T-helper 2 cell (primary cell): ENCODE data around the gene LY6G5B.
A peak's percentile ranks its signal among the peaks of the same experiment; 100 is the strongest.

Source experiments
- DNase-seq, 5 experiments: peaks; one replicate each; pipeline versions ENCODE4 v3.0.0 to v3.0.0-alpha.2; 2012 to 2022

Gene LY6G5B

GRCh38 chr6:31663126-31663960 is 6.4 kb upstream of the LY6G5B start:
- DNase-seq = no peak

GRCh38 chr6:31663961-31664789 is 5.6 kb upstream of the LY6G5B start:
- peak in 1 of 5 experiments; percentile 26 for DNase-seq

- peak; percentile 73 to 97 (median 86) for DNase-seq
These were observed 4.8 kb upstream of the LY6G5B start, which contains the start of gene GPANK1 for GRCh38 chr6:31664790-31665500. GPANK1 (minus strand) TSS chr6:31664997; CDS start chr6:31664478, 519 bp downstream.

DNA sequence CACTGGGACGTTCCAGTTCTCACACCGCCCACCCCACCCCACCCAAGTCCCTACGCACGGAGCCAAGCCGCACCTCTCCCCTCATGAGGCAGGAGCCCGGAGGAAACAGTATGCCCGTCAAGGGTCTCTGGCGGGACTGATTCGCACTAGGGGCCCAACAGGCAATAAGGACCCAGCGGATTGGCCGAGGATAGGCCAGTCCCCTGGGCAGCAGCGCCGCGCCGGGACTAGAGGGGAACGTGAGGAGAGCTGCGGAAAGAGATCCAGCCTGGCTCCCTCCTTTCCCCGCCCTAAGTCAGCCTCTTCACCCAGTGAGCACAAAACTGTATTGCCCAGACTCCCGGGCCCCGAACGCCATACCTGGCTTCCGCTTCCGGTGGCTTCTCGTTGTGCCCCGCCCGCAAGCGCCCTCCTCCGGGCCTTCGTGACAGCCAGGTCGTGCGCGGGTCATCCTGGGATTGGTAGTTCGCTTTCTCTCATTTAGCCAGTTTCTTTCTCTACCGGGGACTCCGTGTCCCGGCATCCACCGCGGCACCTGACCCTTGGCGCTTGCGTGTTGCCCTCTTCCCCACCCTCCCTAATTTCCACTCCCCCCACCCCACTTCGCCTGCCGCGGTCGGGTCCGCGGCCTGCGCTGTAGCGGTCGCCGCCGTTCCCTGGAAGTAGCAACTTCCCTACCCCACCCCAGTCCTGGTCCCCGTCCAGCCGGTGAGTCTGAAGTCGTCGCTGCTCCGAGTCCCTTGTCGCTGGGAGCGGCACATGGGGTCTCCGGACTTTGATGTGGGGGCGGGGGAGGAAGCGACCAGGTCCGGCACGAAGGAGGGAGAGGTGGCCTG is 4.1 kb upstream of the LY6G5B start, which contains the start of gene CSNK2B:
Gene CSNK2B, plus strand, starts transcription at position 580 of the 836 bp plus-strand sequence. CDS start 752 bp downstream, outside the sequence.
- peak; percentile 94 to 99 (median 98) for DNase-seq

- no peak for DNase-seq
These were observed 3.3 kb upstream of the LY6G5B start for GRCh38 chr6:31666337-31666965.

DNA sequence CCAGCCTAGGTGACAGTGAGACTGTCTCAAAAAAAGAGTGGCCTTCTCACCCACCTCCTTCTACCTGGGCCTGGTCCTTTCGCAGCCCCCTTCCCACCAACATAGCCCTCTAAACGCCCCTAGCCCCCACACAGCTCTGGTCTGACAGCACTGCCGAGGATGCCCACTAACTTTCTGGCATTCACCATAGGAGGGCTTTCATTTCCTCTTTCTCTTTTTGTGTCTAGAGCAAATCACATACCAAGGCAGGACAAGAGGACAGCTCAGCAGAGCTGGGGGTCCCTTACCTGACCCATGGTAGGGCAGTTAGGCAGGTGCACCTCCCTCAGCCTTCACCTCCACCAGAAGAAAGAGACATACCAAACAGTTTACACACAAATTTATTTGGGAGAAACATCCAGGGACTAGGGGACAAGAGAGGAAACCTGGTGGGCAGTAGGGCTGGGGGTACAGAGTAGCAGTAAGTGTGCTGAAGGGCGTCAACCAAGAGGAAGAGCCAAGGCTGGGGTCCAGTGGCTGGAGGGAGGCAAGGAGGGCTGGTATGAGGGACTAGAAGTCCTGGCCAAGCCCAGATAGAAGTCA is 6.6 kb downstream of the LY6G5B start:
- no peak for DNase-seq

DNA sequence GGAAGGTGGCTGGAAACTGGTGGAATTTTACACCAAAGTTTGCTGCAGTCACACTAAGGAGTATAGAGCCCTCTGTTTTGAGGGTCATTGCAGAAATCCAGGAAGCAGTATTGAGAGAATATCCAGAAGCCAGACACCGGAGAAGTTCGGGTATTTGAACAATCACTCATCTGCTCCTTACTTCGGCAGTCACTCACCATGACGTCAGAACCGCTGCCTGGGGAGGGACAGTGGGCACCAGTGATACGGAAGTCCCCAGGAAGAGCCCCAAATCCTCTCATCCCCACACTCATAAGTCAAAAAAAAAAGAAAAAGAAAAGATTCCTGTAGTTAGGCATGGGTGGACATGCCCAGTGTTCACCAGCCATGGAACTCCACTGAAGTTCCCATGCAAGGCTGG is 7.1 kb downstream of the LY6G5B start:
- DNase-seq = no peak

GRCh38 chr6:31677955-31678354 is 8.2 kb downstream of the LY6G5B start:
- no peak for DNase-seq

GRCh38 chr6:31680226-31681134 is 10.7 kb downstream of the LY6G5B start, which contains the start of gene LY6G5C:
LY6G5C (minus strand) TSS chr6:31681067; CDS start chr6:31680373, 694 bp downstream.
- DNase-seq = peak in 3 of 5 experiments; percentile 44 to 75 (median 45)

DNA sequence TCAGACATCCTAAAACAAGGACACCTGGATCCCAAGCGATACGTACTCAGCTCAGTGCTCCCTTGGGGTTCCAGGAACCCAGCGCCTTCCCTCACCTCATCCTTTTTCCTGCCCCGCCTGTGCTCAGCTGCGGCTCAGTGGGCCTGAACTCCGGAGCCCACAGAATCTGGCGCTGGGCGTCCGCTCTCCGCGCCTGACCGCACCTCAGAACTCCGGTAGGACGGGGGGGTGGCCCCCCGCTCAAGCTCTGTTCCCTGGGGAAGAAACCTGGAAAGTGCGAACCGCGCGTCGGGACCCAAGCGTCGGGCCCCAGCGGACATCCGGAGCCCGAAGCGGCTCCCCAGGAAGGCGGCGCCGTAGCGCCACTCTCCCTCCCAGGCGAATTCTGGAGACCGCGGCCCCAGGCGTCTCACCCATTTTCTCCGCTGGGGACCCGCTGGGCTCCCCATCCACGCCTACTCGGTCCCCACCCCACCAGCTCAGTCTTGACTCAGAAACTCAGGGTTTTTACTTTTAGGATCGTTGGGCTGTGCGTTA is 11.4 kb downstream of the LY6G5B start:
- peak in 3 of 5 experiments; percentile 25 to 51 (median 38) for DNase-seq

DNA sequence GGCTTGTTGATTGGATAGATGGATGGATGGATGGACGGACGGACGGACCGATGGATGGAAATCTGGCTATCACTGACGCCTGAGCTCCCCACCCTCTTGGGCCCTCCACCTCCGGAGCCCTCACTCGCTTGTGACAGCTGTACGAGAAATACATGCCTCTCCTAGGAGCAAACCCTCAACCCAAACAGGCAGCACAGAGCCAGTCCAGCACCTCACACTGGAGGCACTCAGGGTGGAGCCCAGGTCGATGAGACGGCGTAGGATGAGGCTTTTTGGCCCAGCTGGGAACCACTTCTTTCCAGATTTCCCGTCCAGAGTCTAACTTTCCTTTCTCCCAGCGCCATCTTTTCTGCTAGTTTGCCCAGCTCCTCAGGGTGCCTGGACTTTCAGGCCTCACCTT is 13.8 kb downstream of the LY6G5B start:
- no peak for DNase-seq

- DNase-seq = no peak
These were observed 16.7 kb downstream of the LY6G5B start for GRCh38 chr6:31686483-31686882.

DNA sequence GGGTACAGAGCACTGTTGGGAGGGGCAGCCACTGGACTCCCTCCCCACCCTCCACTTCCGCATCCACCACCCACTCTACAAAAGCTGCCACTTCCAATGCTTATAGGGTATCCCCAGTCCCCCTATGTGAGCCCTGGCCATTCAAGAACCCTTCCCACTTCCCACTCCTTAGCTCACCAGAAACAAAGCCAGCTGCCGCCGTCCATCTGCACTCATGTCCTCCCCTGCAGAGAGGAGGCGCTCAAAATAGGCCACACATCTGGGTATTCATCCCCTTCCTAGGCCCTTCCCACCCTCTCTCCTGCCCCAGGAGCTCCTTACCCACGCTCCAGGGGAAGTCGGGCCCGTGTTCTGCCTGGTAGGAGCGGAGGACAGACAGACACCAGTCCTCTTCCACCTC is 17.5 kb downstream of the LY6G5B start:
- DNase-seq = no peak

GRCh38 chr6:31687860-31688693 is 18.3 kb downstream of the LY6G5B start:
- DNase-seq = no peak

- DNase-seq = no peak
These were observed 19.7 kb downstream of the LY6G5B start for GRCh38 chr6:31689249-31690110.

DNA sequence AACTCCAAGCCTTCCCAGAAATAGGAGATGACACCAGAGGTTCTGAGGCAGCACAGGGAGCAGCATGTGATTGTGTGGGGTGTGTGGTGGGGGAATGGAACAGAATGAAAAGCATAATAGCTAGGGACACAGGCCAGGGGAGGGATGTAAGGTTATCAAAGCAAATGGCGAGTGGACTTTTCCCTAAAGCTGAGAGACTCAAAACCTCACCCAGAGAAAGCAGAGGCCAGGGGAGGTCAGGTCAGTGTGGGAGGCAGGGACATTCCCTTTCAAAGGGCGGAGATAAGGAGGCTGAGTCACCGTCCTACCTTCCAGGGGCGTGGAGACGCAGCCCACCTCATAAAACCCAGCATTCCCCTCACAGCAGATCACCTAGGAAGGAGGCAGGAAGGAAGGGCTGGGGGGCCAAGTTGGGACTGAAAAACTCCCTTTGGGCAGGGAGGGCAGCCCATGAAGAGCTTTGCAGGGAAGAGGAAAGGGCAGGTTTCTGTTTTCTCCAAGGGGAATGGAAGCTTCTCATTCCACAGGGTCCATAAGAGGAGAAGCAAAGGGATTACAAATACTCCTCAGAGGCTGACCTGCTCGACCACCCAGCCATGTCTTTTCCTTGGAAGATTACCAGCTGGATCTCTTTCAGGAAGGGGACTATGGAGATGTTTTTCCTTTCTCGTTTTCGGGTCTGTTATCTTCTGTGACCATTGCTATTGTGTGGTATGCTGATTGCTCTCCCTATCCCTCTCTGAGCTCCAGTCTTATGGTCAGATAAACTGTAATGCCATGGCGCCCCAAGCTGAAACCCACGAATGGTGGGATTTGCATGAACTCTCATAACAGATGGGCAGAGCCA is 20.7 kb downstream of the LY6G5B start:
- DNase-seq = no peak
